GM18909 (cell line): Measurements from ENCODE around the gene GRIK1.

Experiments used
- ATAC-seq: cut with Tn5 transposase; IDR thresholded peaks from one replicate; pipeline ENCODE4 v1.9.1; 2021; ENCODE audit warnings: mild to moderate bottlenecking; ENCODE audit not compliant: unreplicated experiment, poor library complexity

GRIK1 gene

DNA sequence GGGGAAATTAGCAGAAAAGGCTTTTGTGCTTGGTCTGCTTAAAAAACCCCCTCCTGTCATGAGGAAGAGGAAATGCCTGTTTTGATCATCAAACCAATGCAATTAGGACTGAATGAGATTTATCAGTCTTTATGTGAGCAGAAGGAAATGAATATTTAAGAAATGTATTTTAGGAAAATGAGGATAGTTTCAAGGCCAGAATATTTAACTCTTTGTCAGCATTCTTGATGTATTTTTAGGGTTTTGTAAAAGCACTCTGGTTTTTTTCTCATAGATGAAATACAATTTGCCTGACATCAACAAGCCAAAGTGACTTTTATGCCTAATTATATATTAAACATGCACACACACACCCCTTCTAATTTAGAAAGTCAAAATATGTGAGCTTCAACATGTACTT lies 213.8 kb downstream of the GRIK1 start:
- ATAC-seq: no peak

DNA sequence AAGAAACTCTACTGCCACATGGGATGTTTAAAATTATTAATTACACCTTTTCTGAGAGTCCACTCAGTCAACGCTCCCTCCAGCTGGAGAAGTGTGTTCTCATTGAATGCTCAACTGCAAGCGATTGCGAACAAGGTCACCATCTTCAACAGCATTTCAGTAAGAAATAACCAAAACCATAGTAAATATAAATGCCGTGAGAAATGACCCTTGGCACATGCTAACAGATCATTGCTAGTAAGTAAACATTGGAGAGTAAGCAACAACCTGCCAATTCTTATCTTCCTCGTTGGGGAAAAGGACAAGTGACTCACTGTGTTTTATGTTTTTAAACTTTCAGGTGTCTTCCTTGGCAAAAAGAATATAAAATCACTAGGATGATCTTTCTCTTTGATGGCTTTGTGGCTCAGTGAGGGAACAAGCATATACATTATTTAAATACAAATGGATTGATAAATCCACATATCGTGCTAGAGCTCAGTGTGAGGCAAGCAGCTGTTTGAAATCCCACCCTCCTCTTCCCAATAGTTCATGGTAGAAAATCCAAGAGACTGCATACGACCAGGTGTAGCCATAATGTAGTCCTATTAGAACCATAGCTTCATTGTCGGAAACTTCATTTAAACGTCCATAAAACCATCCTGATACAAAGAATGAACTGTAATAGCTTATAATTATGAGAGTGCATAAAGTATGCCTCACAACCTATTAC lies 214.6 kb downstream of the GRIK1 start:
- ATAC-seq: no peak

DNA sequence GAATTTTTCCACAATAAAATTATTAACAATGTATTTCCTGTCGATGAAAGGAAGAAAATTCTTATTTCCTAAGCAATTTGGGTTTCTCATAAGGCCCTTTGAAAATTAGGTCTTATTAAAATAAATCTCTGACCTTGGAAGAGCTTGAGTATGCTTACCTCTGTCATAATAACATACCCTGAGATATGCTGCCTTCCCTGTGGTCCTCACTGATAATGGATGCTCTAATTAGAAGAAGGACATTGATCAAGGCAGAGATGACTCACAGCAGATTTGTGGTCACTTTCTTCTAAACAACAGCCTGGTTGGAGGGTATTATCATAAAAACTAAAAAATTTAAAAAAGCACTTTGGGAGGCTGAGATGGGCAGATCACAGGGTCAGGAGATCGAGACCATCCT lies 217.8 kb downstream of the GRIK1 start:
- no peak for ATAC-seq

DNA sequence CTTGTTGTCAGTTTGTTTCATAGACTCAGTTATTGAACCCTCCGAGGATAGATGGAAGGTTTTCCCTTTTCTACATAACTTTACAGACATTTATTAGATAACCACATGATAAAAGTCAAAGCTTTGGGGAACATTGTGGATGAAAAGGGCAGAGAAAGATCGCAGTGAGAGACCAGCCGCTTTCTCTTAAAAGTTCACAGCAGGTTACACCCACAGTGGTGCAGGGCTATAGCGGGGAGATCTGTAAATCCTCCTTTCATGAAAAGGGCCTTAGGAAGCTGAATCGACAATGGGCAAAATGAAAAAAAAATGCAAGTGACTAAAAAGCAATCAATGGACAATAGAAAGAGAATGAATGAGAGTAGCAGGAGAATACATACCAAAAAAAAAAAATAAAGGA lies 218.6 kb downstream of the GRIK1 start:
- no peak for ATAC-seq

DNA sequence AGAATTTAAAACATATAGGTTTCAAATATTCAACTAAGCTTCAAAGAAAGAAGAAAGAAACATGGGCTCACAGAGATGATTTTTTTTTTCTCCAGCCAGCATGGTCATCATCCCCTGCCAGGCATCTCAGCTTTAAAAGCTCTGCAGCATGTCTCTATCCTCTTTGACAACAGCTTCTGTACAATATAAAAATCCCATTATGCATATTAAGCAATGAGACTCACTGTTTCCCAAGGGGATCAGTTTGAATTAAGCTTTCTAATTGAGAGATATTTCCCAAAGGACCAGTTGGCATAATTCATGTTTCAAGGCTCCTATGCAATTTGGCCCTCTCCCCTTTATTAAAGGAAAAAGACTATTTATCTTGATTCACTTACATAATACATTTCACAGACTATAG lies 220.3 kb downstream of the GRIK1 start:
- ATAC-seq: no peak

DNA sequence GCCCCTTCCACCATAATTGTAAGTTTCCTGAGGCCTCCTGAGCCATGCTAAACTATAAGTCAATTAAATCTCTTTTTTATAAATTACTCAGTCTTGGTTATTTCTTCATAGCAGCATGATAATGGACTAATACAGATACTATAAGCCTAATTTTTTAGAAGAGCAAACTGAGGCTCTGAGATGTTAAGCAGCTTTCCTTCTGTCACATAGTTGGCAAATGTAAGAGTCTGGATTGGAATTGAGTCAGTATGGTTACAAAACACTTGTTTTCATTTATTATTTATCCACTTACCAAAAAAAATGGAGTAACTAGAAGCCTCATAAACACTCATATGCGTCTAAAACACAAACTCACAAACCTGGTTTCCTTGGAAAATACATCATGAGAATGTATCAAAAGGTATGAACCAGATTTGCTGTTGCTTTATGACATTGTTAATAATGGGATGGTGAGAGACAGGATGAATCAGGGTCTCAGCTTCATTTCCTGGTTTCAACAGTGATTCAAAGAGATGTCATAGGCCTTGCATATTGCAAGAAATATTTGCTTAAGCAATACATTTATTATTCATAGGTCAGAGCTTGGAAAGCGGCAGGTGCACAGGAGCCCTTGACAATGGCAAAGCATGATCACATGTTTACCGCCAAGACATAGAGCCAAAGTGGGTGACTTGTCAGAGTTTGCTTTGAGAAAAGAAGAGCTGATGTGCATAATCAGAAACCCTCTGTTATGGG lies 221.5 kb downstream of the GRIK1 start:
- ATAC-seq: no peak

DNA sequence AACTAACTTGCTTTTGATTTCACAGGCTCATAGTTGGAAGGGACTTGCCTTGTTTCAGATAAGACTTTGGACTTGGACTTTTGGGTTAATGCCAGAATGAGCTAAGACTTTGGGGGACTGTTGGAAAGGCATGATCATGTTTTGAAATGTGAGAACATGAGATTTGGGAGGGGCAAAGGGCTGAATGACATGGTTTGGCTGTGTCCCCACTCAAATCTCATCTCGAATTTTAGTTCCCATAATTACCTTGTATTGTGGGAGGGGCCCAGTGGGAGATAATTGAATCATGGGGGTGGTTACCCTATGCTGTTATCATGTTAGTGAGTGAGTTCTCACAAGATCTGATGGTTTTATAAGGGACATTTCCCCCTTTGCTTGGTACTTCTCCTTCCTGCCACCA lies 222.1 kb downstream of the GRIK1 start:
- ATAC-seq: no peak

DNA sequence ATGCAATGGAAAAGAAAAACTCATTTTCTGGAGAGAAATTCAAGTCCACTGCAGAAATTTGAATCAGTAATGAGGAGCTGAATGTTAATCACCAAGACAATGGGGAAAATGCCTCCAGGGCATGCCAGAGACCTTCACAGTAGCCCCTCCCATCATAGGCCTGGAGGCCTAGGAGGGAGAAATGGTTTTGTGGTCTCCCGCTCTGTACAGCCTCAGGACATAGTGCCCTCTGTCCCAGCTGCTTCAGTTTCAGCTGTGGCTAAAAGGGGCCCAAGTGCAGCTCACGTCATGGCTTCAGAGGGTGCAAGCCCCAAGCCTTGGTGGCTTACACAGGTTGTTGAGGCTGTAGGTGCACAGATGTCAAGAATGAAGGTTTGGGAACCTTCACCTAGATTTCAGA lies 223.0 kb downstream of the GRIK1 start:
- ATAC-seq: no peak

DNA sequence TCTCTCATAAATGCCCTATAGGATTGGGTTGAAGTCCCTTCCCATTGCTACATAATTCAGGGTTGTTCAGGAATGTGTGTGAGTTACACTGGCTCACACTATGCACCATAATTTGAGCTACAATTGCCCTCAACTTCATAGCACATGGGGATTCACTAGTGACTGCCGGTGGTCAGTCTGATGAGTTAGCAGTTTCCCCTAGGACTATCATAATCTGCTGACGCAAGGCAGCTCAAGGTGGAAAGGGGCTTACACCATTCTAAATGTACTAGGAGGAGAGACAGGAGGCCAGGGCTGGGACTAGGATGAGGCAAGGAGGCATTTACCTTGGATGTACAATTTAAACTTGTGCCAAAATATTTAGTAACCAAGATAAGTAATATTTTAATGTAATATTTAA lies 224.7 kb downstream of the GRIK1 start:
- no peak for ATAC-seq

DNA sequence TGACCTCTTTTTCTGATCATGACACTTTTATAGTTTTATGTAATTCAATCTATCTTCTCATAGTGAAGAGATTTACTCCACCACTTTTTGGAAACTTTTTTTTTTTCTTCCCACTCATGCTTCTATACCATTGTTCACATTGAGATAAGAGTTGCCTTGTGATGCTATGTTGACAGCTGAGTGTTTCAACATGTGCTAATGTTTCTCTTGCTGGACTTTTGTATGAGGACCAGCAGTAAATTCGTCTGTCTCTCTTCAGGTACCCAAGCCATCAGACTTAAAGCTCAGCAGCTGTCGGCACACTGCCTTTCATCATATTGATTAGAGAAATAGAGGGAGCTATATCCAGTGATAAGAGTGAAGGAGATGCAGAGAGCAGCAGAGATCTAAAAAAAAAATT lies 227.0 kb downstream of the GRIK1 start:
- ATAC-seq: no peak

DNA sequence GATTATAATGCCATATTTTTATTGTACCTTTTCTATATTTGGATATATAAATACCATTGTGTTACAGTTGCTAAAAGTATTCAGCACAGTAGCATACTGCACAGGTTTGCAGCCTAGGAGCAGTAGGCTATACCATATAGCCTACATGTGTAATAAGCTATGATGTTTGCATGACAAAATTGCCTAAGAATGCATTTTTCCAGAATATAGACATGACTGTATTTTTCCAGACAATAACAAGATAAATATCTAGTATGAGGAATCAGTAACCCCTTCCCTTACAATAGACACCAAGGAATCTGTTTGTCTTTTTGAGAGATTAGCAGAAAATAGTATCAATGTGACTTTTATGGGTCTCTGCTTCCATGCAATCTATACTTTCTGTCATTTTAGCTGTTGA lies 228.6 kb downstream of the GRIK1 start:
- no peak for ATAC-seq

DNA sequence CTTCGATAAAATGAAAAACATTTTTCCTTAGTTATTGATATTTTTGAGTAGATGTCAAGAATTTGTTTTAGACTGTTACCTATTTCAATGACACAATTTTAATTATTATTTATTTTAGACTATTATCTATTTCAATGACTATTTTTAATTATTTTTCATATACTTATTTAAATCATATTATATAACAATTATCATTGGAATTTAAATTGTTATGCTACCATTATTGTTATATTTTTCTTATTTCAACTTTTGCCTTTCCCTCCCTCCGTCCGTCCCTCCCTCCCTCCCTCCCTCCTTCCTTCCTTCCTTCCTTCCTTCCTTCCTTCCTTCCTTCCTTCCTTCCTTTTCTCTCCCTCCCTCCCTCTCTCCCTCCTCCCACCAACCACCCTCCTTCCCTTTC lies 229.3 kb downstream of the GRIK1 start:
- no peak for ATAC-seq

DNA sequence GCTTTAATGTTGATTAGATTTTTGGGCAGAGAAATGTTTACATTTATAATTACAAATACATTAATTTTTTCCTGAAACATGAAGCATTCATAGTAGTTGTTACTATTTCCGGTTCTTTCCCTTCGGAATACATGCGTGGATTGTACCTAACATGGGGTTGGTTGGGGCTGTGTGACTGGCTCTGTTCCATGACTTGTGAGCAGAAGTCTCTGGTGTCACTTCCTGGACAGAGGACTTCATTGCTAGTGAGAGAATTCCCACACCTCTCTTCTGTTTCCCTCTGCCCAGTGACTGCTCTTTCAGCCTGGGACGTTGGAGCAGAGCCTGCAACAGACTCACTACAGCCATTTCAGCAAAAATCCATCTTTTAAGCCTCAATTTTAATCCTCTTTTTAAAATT lies 231.4 kb downstream of the GRIK1 start:
- ATAC-seq: no peak

DNA sequence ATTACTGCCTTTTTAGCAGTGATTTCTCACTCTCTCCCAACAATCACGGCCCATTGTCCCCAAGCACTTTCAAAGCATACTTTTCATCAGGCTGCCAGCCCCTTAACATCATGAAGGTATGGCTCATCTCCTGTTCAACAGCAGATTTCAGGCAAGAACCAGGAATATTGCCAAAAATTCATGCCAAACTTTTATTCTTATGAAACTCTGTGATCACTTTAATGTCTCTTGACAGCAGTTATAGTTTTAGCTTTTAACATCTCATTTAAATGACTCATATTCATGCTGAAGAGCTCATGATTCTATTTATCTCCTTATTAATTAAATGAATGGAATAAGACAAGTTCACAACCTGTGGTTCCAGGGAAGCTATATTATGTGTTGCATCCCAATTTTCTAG lies 235.1 kb downstream of the GRIK1 start:
- no peak for ATAC-seq

DNA sequence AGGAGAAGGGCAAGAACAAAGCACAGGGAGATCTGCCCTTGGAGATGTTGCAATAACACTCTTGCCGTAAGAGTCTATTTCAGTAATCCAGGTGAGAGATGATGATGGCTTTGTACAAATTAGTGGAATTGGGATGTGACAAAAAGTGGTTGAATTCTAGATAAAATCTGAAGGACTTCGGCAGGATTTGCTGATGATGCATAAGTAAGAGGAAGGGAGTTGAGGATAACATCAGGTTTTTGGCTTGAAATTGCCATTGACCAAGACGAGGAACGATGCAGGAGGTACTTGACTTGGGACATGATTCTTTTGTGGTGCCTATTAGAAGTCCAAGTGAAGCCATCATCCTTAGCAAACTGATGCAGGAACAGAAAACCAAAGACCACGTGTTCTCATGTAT lies 238.1 kb downstream of the GRIK1 start:
- no peak for ATAC-seq

DNA sequence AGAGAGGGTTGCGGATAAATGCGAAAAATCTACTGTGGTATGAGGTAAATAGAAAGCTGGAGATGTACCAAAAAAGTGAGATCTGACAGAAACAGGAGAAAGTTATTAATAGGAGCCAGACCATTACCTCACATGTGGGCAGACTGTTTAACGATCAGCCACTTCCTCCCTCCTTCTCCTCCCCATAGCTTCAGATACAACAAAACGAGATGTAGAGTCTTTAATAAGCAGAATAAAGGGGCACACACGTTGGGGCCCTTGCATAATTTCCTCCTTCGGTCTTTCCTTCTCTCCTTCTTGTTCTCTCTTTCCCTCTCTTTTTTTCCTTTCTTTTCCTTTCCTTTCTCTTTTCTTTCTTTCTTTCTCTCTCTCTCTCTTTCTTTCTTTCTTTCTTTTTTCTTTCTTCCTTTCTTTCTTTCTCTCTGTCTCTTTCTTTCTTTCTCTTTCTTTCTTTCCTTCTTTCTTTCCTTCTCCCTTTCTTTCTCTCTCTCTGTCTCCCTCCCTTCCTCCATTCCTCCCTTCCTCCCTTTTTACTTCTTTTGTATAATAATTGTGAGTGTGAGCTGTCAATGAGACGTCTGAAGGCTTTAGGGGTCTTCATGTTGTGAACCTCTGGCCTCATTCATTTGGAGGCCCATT lies 242.1 kb downstream of the GRIK1 start:
- ATAC-seq: no peak

DNA sequence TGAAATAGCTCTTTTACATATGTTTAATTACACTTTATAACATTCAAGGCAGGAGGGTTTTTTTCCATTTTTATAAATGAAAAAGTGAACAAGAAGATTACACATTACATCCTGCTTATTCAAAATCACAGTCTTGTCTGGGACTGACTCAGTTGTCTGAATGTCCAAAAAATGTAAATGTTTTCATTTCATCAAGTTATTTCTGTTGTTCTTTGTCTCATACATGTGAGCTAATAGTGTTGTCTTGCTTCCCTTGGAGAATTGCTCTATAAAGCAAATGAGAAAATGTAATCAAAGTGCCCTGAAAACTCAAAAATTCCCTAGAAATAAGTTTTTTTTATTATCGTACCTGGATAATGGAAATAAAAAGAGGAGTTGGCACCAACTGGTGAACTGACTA lies 242.9 kb downstream of the GRIK1 start:
- no peak for ATAC-seq

DNA sequence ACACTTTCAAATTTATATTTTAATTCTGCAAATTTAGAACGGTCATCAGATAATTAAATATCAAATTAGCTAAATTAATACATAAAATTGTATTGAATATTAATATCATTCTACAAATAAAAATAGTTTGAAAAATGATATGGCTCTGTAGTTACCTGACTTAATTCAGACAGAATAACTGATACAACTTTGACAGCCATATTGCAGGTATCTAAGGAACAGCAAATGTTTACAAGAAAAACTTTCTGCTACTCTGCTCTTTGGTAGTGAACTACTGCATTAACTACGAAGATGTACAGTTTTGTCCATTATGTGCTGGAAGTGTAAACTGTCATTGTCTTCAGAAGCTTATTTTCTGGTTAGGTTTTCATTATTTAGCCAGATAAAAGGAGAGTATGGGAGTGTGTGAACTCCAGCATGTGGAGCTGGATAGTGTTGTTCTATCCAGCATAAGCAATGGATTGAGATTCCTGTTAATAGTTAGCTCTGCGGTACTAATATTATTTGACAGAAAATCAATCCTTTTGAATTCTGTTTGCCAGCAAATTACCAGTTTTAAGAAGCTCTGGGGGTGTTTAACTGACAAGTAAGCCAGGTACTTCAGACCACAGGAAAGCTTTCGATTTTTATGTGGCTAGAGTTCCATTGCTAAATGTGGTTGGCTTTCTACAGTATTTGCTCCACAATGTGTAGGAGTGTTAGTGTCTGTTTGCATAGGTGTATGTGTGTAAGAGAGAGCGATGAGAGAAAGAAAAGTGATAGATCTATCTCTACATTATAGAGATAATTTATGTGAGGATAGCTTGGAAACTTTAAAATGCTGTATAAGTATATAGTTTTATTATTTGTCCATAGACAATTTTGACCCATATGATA lies 247.9 kb downstream of the GRIK1 start:
- no peak for ATAC-seq

DNA sequence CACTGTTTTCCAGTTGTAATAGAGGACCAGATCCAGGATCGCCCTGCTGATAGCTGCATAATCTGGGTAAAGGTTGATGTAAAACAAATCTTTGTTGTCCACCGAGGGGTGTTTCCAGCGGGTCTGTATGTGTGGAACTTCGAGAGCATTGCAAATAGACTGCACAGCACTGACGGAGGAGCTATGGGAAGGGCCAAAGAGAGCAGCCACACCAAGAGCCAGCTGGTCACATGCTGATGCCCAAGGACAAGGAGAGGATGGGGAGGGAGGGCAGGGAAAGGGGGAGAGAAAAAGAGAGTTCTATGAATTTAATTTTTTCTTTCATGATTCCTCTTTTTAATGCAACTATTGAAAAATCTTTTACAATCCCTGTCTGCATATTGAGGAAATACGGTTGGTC lies 250.0 kb downstream of the GRIK1 start:
- ATAC-seq: no peak

DNA sequence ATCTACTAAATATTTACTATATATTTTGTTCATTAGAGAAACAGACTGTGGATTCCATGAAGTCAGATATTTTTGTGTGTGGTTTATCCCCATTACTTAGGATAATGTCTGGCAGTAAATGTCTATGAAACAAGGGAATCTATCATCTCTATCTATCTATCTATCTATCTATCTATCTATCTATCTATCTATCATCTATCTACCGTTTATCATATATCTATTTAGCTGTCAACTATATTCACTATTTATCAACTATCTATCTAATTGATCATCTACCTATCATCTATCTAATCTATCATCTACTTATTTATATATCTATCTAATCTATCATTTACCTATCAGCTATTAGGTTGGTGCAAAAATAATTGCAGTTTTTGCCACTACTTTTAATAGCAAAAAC lies 255.7 kb downstream of the GRIK1 start:
- ATAC-seq: no peak

DNA sequence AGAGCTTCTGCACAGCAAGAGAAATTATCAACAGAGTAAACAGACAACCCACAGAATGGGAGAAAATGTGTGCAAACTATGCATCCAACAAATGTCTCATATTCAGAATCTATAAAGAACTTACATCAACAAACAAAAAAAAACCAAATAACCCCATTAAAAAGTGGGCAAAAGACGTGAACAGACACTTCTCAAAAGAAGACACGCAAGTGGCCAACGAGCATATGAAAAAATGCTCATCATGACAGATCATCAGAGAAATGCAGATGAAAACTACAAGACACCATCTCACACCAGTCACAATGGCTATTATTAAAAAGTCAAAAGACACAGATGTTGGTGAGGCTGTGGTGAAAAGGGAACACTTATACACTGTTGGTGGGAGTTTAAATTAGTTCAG lies 257.0 kb downstream of the GRIK1 start:
- no peak for ATAC-seq
